HEK293T (cell line): Measurements from ENCODE around the gene INVS.

ENCODE experiments used
- CTCF ChIA-PET: fragments of 350-600 bp; formaldehyde crosslinking; extraction: SDS; loops from one replicate; lab custom pipeline; 2021; ENCODE audit warnings: antibody characterized with exemption, inconsistent platforms; lab: Yijun Ruan, JAX
- POLR2A ChIA-PET: fragments of 350-600 bp; formaldehyde crosslinking; extraction: SDS; loops from one replicate; lab custom pipeline; 2020; ENCODE audit warnings: antibody characterized with exemption, inconsistent platforms; lab: Yijun Ruan, JAX
- DNase-seq: peaks from one replicate; pipeline ENCODE4 v3.0.0; 2012; ENCODE audit warnings: mixed read lengths; ENCODE audit errors: extremely low spot score
- ARNT ChIP-seq: fragments of 450-650 bp; IDR thresholded peaks from 2 replicates; pipeline ENCODE4 v1.6.1; 2017; ENCODE audit warnings: mild to moderate bottlenecking
- BHLHE40 ChIP-seq: fragments of 450-650 bp; IDR thresholded peaks from 2 replicates; pipeline ENCODE4 v1.6.1; 2016; ENCODE audit warnings: mild to moderate bottlenecking, moderate library complexity, borderline replicate concordance
- CTBP1 ChIP-seq: fragments of 450-650 bp; IDR thresholded peaks from 2 replicates; pipeline ENCODE4 v1.6.1; 2016; ENCODE audit warnings: borderline replicate concordance
- ELF4 ChIP-seq: fragments of 450-650 bp; IDR thresholded peaks from 2 replicates; pipeline ENCODE4 v1.6.1; 2017; ENCODE audit warnings: antibody characterized with exemption
- FOXA1 ChIP-seq: fragments of 450-650 bp; IDR thresholded peaks from 2 replicates; pipeline ENCODE4 v1.6.1; 2016; ENCODE audit warnings: mild to moderate bottlenecking
- FOXK2 ChIP-seq: fragments of 450-650 bp; IDR thresholded peaks from 2 replicates; pipeline ENCODE4 v1.6.1; 2016; ENCODE audit warnings: mild to moderate bottlenecking
- FOXM1 ChIP-seq: fragments of 450-650 bp; IDR thresholded peaks from 2 replicates; pipeline ENCODE4 v1.6.1; 2017; ENCODE audit warnings: mild to moderate bottlenecking, borderline replicate concordance
- HDGF ChIP-seq: fragments of 450-650 bp; IDR thresholded peaks from 2 replicates; pipeline ENCODE4 v1.6.1; 2017; ENCODE audit warnings: antibody characterized with exemption, borderline replicate concordance
- L3MBTL2 ChIP-seq: fragments of 450-650 bp; conservative IDR thresholded peaks from 2 replicates; pipeline ENCODE4 v1.6.1; 2016; ENCODE audit warnings: mild to moderate bottlenecking
- LEF1 ChIP-seq: fragments of 450-650 bp; IDR thresholded peaks from 2 replicates; pipeline ENCODE4 v1.6.1; 2017; ENCODE audit warnings: mild to moderate bottlenecking, borderline replicate concordance
- NFRKB ChIP-seq: fragments of 450-650 bp; IDR thresholded peaks from 2 replicates; pipeline ENCODE4 v1.6.1; 2016; ENCODE audit warnings: mild to moderate bottlenecking, moderate library complexity
- PKNOX1 ChIP-seq: fragments of 450-650 bp; IDR thresholded peaks from 2 replicates; pipeline ENCODE4 v1.6.1; 2016
- SP1 ChIP-seq: fragments of 450-650 bp; IDR thresholded peaks from 2 replicates; pipeline ENCODE4 v1.6.1; 2017
- SUZ12 ChIP-seq: fragments of 450-650 bp; IDR thresholded peaks from 2 replicates; pipeline ENCODE4 v1.6.1; 2016; ENCODE audit warnings: mild to moderate bottlenecking
- TARDBP ChIP-seq: fragments of 450-650 bp; IDR thresholded peaks from 2 replicates; pipeline ENCODE4 v1.6.1; 2016
- ZNF384 ChIP-seq: fragments of 450-650 bp; IDR thresholded peaks from 2 replicates; pipeline ENCODE4 v1.6.1; 2016

The INVS gene

GRCh38 chr9:100117316-100117715 lies 18.3 kb downstream of the INVS start:
- CTCF ChIA-PET = no interaction called here
- TF ChIP-seq FOXA1 (no peak), LEF1 (no peak), HDGF (no peak), FOXK2 (no peak), TARDBP (no peak), ARNT (no peak), CTBP1 (no peak), ZNF384 (no peak), SP1 (no peak), L3MBTL2 (no peak), FOXM1 (no peak), NFRKB (no peak), PKNOX1 (no peak), SUZ12 (no peak), ELF4 (no peak), BHLHE40 (no peak)
- POLR2A ChIA-PET = no interaction called here
- no peak for DNase-seq

- DNase-seq = no peak
- no peak for TF ChIP-seq FOXK2
- TF ChIP-seq CTBP1 = no peak
- POLR2A ChIA-PET = no interaction called here
- CTCF ChIA-PET = no interaction called here
Measured at GRCh38 chr9:100120286-100120685, 21.2 kb downstream of the INVS start.

GRCh38 chr9:100125236-100125635 lies 26.2 kb downstream of the INVS start:
- DNase-seq = no peak
- TF ChIP-seq LEF1 (no peak), FOXK2 (no peak), L3MBTL2 (no peak), ELF4 (no peak), SUZ12 (no peak), NFRKB (no peak), CTBP1 (no peak), SP1 (no peak), FOXA1 (no peak), ARNT (no peak), ZNF384 (no peak), HDGF (no peak), BHLHE40 (no peak)
- ChIA-PET POLR2A (no interaction called here), CTCF (no interaction called here)

GRCh38 chr9:100125910-100126309 lies 26.9 kb downstream of the INVS start:
- TF ChIP-seq SUZ12 (no peak), BHLHE40 (no peak), TARDBP (no peak)
- no peak for DNase-seq
- ChIA-PET CTCF (no interaction called here), POLR2A (no interaction called here)

GRCh38 chr9:100126423-100126822 lies 27.4 kb downstream of the INVS start:
- no peak for DNase-seq
- CTCF ChIA-PET = no interaction called here
- POLR2A ChIA-PET = no interaction called here
- no peak for TF ChIP-seq CTBP1
- TF ChIP-seq TARDBP = no peak
- no peak for TF ChIP-seq BHLHE40
- no peak for TF ChIP-seq PKNOX1
- TF ChIP-seq FOXK2 = no peak
- no peak for TF ChIP-seq L3MBTL2
- no peak for TF ChIP-seq ZNF384
- no peak for TF ChIP-seq ARNT
- no peak for TF ChIP-seq LEF1
- TF ChIP-seq NFRKB = no peak
- no peak for TF ChIP-seq ELF4
- no peak for TF ChIP-seq FOXM1
- no peak for TF ChIP-seq SUZ12
- no peak for TF ChIP-seq FOXA1

GRCh38 chr9:100129772-100130171 lies 30.7 kb downstream of the INVS start:
- TF ChIP-seq NFRKB (no peak), CTBP1 (no peak), FOXK2 (no peak), ZNF384 (no peak), BHLHE40 (no peak), FOXM1 (no peak), LEF1 (no peak), ELF4 (no peak), L3MBTL2 (no peak), SUZ12 (no peak), HDGF (no peak), SP1 (no peak)
- CTCF ChIA-PET = no interaction called here
- DNase-seq = no peak
- POLR2A ChIA-PET = no interaction called here

GRCh38 chr9:100131216-100131615 lies 32.2 kb downstream of the INVS start:
- CTCF ChIA-PET = no interaction called here
- DNase-seq = no peak
- POLR2A ChIA-PET = no interaction called here
- TF ChIP-seq FOXM1 (no peak), FOXK2 (no peak), HDGF (no peak), LEF1 (no peak), FOXA1 (no peak), ELF4 (no peak), SP1 (no peak), ZNF384 (no peak), BHLHE40 (no peak), PKNOX1 (no peak), L3MBTL2 (no peak), CTBP1 (no peak)
